ENCODE data around the gene AKAP5. TPM values are rescaled to one million over a fixed set of nuclear protein-coding genes. Genes with fewer than 3 reads are reported as not detected.

The AKAP5 gene
- total and polyA plus RNA-seq, 8 donors, result 1.7 to 3.6 (median 2.8) TPM

GRCh38 chr14:64434528-64434927, 30.8 kb upstream of the AKAP5 start:
- Histone ChIP-seq H3K27ac (no peak overlapping the region), H3K9me3 (no peaks in the 10 kb centered on the region), H3K27me3 (no peaks in the 10 kb centered on the region), H3K36me3 (peaks cover 0 to 86% of the 10 kb centered on the region in 2 donors), H3K4me1 (peaks cover 0 to 6% of the 10 kb centered on the region in 2 donors), H3K4me3 (no peak overlapping the region)
- no peak for TF ChIP-seq CTCF (IDR thresholded peaks at IDR 0.05)
- intact Hi-C loops (cut with DNase I), result no loop called here
- no peak for DNase-seq
- ATAC-seq, result peak; percentile 17

- Histone ChIP-seq H3K4me3 (no peak overlapping the region), H3K36me3 (peaks cover 0 to 84% of the 10 kb centered on the region in 2 donors), H3K4me1 (peaks cover 0 to 6% of the 10 kb centered on the region in 2 donors), H3K9me3 (no peaks in the 10 kb centered on the region), H3K27me3 (no peaks in the 10 kb centered on the region), H3K27ac (peak overlapping the region; percentile 2 to 73)
- no peak for TF ChIP-seq CTCF (IDR thresholded peaks at IDR 0.05)
- DNase-seq (no peak), ATAC-seq (peak; percentile 75)
- intact Hi-C loops (cut with DNase I), result no loop called here
Observed at GRCh38 chr14:64438181-64438841, 27.0 kb upstream of the AKAP5 start.

- Histone ChIP-seq H3K4me3 (no peak overlapping the region), H3K36me3 (peaks cover 0 to 84% of the 10 kb centered on the region in 2 donors), H3K27ac (peak overlapping the region in 1 of 2 donors; percentile 73), H3K27me3 (no peaks in the 10 kb centered on the region), H3K4me1 (peaks cover 0 to 6% of the 10 kb centered on the region in 2 donors), H3K9me3 (no peaks in the 10 kb centered on the region)
- intact Hi-C loops (cut with DNase I), result no loop called here
- no peak for ATAC-seq
- TF ChIP-seq CTCF (IDR thresholded peaks at IDR 0.05), result no peak
- DNase-seq, result no peak
Observed at GRCh38 chr14:64439141-64439540, 26.2 kb upstream of the AKAP5 start.

GRCh38 chr14:64440494-64440893, 24.8 kb upstream of the AKAP5 start:
- Histone ChIP-seq H3K9me3 (no peaks in the 10 kb centered on the region), H3K4me3 (no peak overlapping the region), H3K4me1 (peaks cover 0 to 6% of the 10 kb centered on the region in 2 donors), H3K36me3 (peaks cover 0 to 81% of the 10 kb centered on the region in 2 donors), H3K27me3 (no peaks in the 10 kb centered on the region), H3K27ac (no peak overlapping the region)
- ATAC-seq, result no peak
- no peak for DNase-seq
- no peak for TF ChIP-seq CTCF (IDR thresholded peaks at IDR 0.05)
- intact Hi-C loops (cut with DNase I), result no loop called here

GRCh38 chr14:64442300-64442988, 22.9 kb upstream of the AKAP5 start:
- DNase-seq, result no peak
- TF ChIP-seq CTCF (IDR thresholded peaks at IDR 0.05), result no peak
- peak; percentile 51 for ATAC-seq
- intact Hi-C loops (cut with DNase I), result no loop called here
- Histone ChIP-seq H3K36me3 (peaks cover 0 to 64% of the 10 kb centered on the region in 2 donors), H3K27me3 (no peaks in the 10 kb centered on the region), H3K4me1 (peaks cover 0 to 6% of the 10 kb centered on the region in 2 donors), H3K27ac (no peak overlapping the region), H3K9me3 (no peaks in the 10 kb centered on the region), H3K4me3 (no peak overlapping the region)
